ENCODE measurements around the gene FAM43B. TPM values are rescaled to one million over a fixed set of nuclear protein-coding genes. Genes with fewer than 3 reads are reported as not detected.

Gene FAM43B
- total RNA-seq, 2 experiments from 2014 or later = not detected

DNA sequence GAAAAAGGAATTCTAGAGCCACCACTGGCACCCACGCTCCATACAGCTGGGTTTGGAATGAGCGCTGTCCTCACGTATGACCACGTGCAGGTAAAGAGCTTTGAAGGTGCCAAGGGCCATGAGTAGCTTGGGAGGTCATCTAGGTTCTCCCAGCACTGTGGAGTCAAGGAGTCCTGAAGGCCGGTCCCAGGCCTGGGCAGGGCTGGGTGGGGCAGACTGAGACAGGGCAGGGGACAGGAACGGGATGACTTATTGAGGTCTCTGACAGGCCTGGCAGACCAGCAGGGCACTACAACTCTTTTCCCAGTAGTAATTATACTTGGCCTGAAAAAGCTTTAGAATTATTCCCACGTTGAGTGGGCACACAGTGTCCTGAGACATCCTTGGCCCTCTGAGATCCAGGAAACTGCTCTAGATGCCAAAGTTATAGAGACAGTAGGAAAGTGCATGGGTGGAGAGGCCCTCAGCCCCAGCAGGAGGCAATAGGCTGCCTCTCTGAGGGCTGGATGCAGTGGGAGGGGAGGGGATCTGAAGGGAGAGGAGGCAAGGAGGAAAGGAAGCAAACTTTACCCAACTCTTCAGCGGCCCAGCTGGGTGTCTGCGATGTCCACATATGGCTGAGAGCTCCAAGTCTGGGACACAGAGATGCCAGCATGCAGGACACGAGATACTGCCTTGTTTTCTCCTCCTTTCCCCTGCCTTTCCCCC, 34.7 kb downstream of the FAM43B start:
- no peak overlapping the region for H3K27ac Mint-ChIP-seq
- no peaks in the 10 kb centered on the region for H3K36me3 Mint-ChIP-seq
- ChIA-PET POLR2A (interaction anchor here (0.6 to 1.2 kb wide), 2 partner anchors 12 to 26 kb away, joined by 3 read pairs; no protein-coding TSS in a partner anchor), CTCF (interaction anchor here (1.0 kb wide), 1 partner anchor 51 kb away, joined by 3 read pairs; no protein-coding TSS in a partner anchor)
- intact Hi-C loops (cut with micrococcal nuclease) = no loop called here
- peaks cover 11% of the 10 kb centered on the region for H3K4me1 Mint-ChIP-seq (ENCODE audit: low read depth)
- DNase-seq = no peak
- no peaks in the 10 kb centered on the region for H3K9me3 Mint-ChIP-seq
- peaks cover 47% of the 10 kb centered on the region for H3K27me3 Mint-ChIP-seq
- no peak overlapping the region for H3K4me3 Mint-ChIP-seq

DNA sequence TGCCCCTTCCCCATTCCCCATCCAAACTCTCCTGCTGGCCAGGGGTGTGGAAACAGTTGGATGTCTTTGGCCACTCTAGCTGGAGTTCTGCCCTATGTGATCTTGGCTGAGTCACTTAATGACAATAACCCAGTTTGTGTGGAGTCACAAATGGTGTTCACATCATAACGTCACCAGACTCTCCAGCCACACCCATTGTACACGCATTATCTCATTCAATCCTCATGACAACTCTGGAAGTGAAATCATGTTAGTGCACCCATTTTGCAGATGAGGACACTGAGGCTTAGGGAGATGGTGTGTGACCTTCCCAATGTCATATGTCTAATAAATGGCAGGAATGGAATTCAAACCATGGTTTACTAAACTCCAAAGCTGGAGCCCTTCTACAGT, 35.3 kb downstream of the FAM43B start:
- Mint-ChIP-seq H3K27ac (no peak overlapping the region), H3K27me3 (peaks cover 51% of the 10 kb centered on the region), H3K4me3 (no peak overlapping the region), H3K9me3 (no peaks in the 10 kb centered on the region), H3K4me1 (ENCODE audit: low read depth) (peaks cover 11% of the 10 kb centered on the region), H3K36me3 (no peaks in the 10 kb centered on the region)
- intact Hi-C loops (cut with micrococcal nuclease) = no loop called here
- ChIA-PET POLR2A (interaction anchor here (0.6 to 1.2 kb wide), 2 partner anchors 12 to 26 kb away, joined by 3 read pairs; no protein-coding TSS in a partner anchor), CTCF (interaction anchor here (1.0 kb wide), 1 partner anchor 51 kb away, joined by 3 read pairs; no protein-coding TSS in a partner anchor)
- DNase-seq = no peak

DNA sequence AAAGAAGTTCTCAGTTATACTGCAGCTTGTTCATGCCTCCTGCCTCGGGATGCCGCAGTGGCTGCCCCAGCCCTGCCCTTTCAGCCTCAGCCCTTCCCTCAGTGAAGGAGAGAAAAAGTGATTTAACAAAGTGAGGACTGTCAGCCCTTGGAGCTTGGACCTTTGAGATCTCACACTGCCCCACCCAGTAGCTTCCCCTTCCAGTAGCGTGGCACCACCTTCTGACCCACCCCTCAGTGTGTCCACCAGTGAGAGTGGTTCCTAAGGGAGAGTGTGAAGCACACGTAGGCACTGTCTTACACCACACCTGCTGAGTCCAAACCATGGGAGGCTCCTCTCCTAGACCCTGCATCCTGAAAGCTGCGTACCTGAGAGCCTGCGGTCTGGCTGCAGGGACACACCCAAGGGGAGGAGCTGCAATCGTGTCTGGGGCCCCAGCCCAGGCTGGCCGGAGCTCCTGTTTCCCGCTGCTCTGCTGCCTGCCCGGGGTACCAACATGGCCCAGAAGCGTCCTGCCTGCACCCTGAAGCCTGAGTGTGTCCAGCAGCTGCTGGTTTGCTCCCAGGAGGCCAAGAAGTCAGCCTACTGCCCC, 36.4 kb downstream of the FAM43B start, which contains the start of gene CDA:
Gene CDA (plus strand): TSS at position 464 of the 592 bp plus-strand sequence. CDS start 33 bp downstream, at position 497.
- peaks cover 50% of the 10 kb centered on the region for H3K27me3 Mint-ChIP-seq
- DNase-seq = no peak
- no peak within 1 kb of the TSS for H3K27ac Mint-ChIP-seq
- no peaks in the 10 kb centered on the region for H3K36me3 Mint-ChIP-seq
- H3K9me3 Mint-ChIP-seq = no peaks in the 10 kb centered on the region
- peaks cover 11% of the 10 kb centered on the region for H3K4me1 Mint-ChIP-seq (ENCODE audit: low read depth)
- H3K4me3 Mint-ChIP-seq = no peak within 1 kb of the TSS
- CTCF ChIA-PET = interaction anchor here (0.6 kb wide), 1 partner anchor 211 kb away, joined by 3 read pairs; no protein-coding TSS in a partner anchor
- POLR2A ChIA-PET = no interaction called here
- intact Hi-C loops (cut with micrococcal nuclease) = no loop called here

GRCh38 chr1:20589331-20590278, 37.2 kb downstream of the FAM43B start:
- peaks cover 49% of the 10 kb centered on the region for H3K27me3 Mint-ChIP-seq
- DNase-seq = no peak

DNA sequence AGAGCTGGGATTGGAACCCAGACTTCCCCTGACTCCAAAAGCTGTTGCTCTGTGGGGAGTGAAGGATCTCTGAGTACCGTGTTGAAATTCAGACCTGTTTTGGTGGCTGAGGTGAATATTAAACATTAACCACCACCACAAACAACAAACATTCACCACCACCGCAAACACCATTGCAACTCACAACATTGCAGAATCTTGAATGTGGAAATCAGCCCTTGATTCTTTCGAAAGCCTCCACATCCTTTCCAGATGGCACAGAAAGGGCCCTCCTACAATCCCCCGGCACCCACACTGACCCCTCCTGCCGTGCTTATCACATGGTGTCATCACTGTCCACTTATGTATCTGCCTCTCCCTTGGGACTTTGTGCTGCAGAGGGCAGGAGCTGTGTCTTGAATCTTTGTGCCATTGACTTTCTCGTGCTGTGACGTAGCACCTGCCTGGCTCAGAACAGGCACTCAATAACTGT, 38.0 kb downstream of the FAM43B start:
- Mint-ChIP-seq H3K36me3 (no peaks in the 10 kb centered on the region), H3K9me3 (no peaks in the 10 kb centered on the region), H3K4me3 (no peak overlapping the region), H3K4me1 (ENCODE audit: low read depth) (peaks cover 11% of the 10 kb centered on the region), H3K27ac (no peak overlapping the region), H3K27me3 (peaks cover 47% of the 10 kb centered on the region)
- ChIA-PET CTCF (interaction anchor here (0.7 kb wide), 1 partner anchor 15 kb away, joined by 3 read pairs; no protein-coding TSS in a partner anchor), POLR2A (no interaction called here)
- intact Hi-C loops (cut with micrococcal nuclease) = no loop called here
- DNase-seq = no peak

More at GRCh38 chr1:20589331-20590278, 37.2 kb downstream of the FAM43B start:
- intact Hi-C loops (cut with micrococcal nuclease) = no loop called here
- H3K27ac Mint-ChIP-seq = no peak overlapping the region
- ChIA-PET POLR2A (no interaction called here), CTCF (interaction anchor here (0.7 kb wide), 1 partner anchor 14 kb away, joined by 3 read pairs; no protein-coding TSS in a partner anchor)
- H3K9me3 Mint-ChIP-seq = no peaks in the 10 kb centered on the region
- no peaks in the 10 kb centered on the region for H3K36me3 Mint-ChIP-seq
- peaks cover 11% of the 10 kb centered on the region for H3K4me1 Mint-ChIP-seq (ENCODE audit: low read depth)
- no peak overlapping the region for H3K4me3 Mint-ChIP-seq

GRCh38 chr1:20593756-20594155, 41.4 kb downstream of the FAM43B start:
- intact Hi-C loops (cut with micrococcal nuclease) = no loop called here
- H3K4me3 Mint-ChIP-seq = no peak overlapping the region
- no peaks in the 10 kb centered on the region for H3K9me3 Mint-ChIP-seq
- H3K27ac Mint-ChIP-seq = no peak overlapping the region
- H3K4me1 Mint-ChIP-seq (ENCODE audit: low read depth) = peaks cover 7% of the 10 kb centered on the region
- peaks cover 32% of the 10 kb centered on the region for H3K27me3 Mint-ChIP-seq
- ChIA-PET POLR2A (no interaction called here), CTCF (interaction anchor here (0.9 to 1.4 kb wide), 2 partner anchors 19 to 37 kb away, joined by 3 to 4 read pairs; no protein-coding TSS in a partner anchor)
- no peak for DNase-seq
- H3K36me3 Mint-ChIP-seq = no peaks in the 10 kb centered on the region

- Mint-ChIP-seq H3K4me1 (ENCODE audit: low read depth) (no peaks in the 10 kb centered on the region), H3K4me3 (no peak overlapping the region), H3K27ac (no peak overlapping the region), H3K36me3 (no peaks in the 10 kb centered on the region), H3K9me3 (no peaks in the 10 kb centered on the region), H3K27me3 (peaks cover 23% of the 10 kb centered on the region)
- DNase-seq = no peak
- ChIA-PET POLR2A (no interaction called here), CTCF (no interaction called here)
- intact Hi-C loops (cut with micrococcal nuclease) = no loop called here
Measured at GRCh38 chr1:20594746-20595145, 42.4 kb downstream of the FAM43B start.

GRCh38 chr1:20596106-20596505, 43.7 kb downstream of the FAM43B start:
- Mint-ChIP-seq H3K4me1 (ENCODE audit: low read depth) (no peaks in the 10 kb centered on the region), H3K9me3 (no peaks in the 10 kb centered on the region), H3K27ac (no peak overlapping the region), H3K27me3 (peaks cover 14% of the 10 kb centered on the region), H3K36me3 (no peaks in the 10 kb centered on the region), H3K4me3 (no peak overlapping the region)
- no peak for DNase-seq
- ChIA-PET POLR2A (no interaction called here), CTCF (interaction anchor here (0.6 kb wide), 1 partner anchor 34 kb away, joined by 3 read pairs; no protein-coding TSS in a partner anchor)
- intact Hi-C loops (cut with micrococcal nuclease) = no loop called here

GRCh38 chr1:20597650-20598049, 45.3 kb downstream of the FAM43B start:
- no peaks in the 10 kb centered on the region for H3K9me3 Mint-ChIP-seq
- DNase-seq = no peak
- ChIA-PET POLR2A (no interaction called here), CTCF (no interaction called here)
- H3K27me3 Mint-ChIP-seq = peaks cover 6% of the 10 kb centered on the region
- intact Hi-C loops (cut with micrococcal nuclease) = no loop called here
- no peaks in the 10 kb centered on the region for H3K36me3 Mint-ChIP-seq
- no peak overlapping the region for H3K4me3 Mint-ChIP-seq
- H3K4me1 Mint-ChIP-seq (ENCODE audit: low read depth) = no peaks in the 10 kb centered on the region
- no peak overlapping the region for H3K27ac Mint-ChIP-seq

- ChIA-PET POLR2A (no interaction called here), CTCF (interaction anchor here (1.3 kb wide), 1 partner anchor 25 kb away, joined by 4 read pairs; no protein-coding TSS in a partner anchor)
- Mint-ChIP-seq H3K4me3 (no peak overlapping the region), H3K27ac (no peak overlapping the region), H3K36me3 (no peaks in the 10 kb centered on the region), H3K27me3 (peaks cover 3% of the 10 kb centered on the region), H3K9me3 (no peaks in the 10 kb centered on the region), H3K4me1 (ENCODE audit: low read depth) (no peaks in the 10 kb centered on the region)
- intact Hi-C loops (cut with micrococcal nuclease) = no loop called here
- no peak for DNase-seq
Measured at GRCh38 chr1:20600156-20600555, 47.8 kb downstream of the FAM43B start.

GRCh38 chr1:20601129-20601825, 48.9 kb downstream of the FAM43B start:
- no peak for DNase-seq
- Mint-ChIP-seq H3K27ac (no peak overlapping the region), H3K4me3 (no peak overlapping the region), H3K4me1 (ENCODE audit: low read depth) (no peaks in the 10 kb centered on the region), H3K9me3 (no peaks in the 10 kb centered on the region), H3K36me3 (no peaks in the 10 kb centered on the region), H3K27me3 (no peaks in the 10 kb centered on the region)
- ChIA-PET CTCF (interaction anchor here (1.3 kb wide), 1 partner anchor 26 kb away, joined by 4 read pairs; no protein-coding TSS in a partner anchor), POLR2A (no interaction called here)
- intact Hi-C loops (cut with micrococcal nuclease) = no loop called here

All from activated CD4-positive, alpha-beta memory T cell treated with anti-CD3 and anti-CD28 coated beads for 36 hours (primary cell).